B cell (primary cell): ENCODE measurements around the gene F13B.

Experiments used
- CTCF ChIP-seq: fragments of 200-600 bp; IDR thresholded peaks from one replicate; pipeline ENCODE4 v1.8.0; 2022; ENCODE audit warnings: antibody characterized with exemption, mild to moderate bottlenecking
- EZH2 ChIP-seq: IDR thresholded peaks from 2 replicates; pipeline ENCODE4 v1.6.1; 2012; ENCODE audit warnings: borderline replicate concordance, low read depth, mild to moderate bottlenecking, moderate library complexity, low read length; ENCODE audit not compliant: insufficient read depth, poor library complexity, severe bottlenecking

GRCh38 chr1:197080323-197080722, 13.3 kb upstream of the F13B start:
- TF ChIP-seq EZH2 (no peak), CTCF (no peak)
